ENCODE measurements around the gene TPSG1.

The TPSG1 gene

DNA sequence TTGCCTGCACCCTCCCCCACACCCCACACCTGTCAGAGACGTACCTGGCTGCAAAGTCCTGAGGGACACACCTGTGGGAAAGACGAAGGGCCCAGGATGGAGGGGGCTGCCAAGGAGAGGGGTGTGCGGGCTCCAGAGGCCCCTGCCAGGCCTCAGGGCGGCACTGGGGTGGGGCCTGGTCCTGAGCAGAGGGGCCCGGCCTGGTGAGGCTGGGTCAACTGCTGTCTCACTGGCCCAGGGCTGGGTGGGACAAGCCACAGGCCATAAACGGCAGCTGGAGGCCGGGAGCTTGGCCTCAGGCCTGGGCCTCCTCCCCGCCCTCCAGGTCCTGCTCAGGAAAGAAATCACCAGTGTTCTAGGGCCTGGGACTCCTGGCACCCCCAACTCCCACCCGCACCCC lies 510 bp downstream of the TPSG1 start:
- H3K27me3 ChIP-seq: peaks cover 0 to 3% of the 10 kb centered on the region in 2 donors
- peaks cover 14 to 27% (median 20%) of the 10 kb centered on the region in 3 donors for H3K36me3 ChIP-seq

DNA sequence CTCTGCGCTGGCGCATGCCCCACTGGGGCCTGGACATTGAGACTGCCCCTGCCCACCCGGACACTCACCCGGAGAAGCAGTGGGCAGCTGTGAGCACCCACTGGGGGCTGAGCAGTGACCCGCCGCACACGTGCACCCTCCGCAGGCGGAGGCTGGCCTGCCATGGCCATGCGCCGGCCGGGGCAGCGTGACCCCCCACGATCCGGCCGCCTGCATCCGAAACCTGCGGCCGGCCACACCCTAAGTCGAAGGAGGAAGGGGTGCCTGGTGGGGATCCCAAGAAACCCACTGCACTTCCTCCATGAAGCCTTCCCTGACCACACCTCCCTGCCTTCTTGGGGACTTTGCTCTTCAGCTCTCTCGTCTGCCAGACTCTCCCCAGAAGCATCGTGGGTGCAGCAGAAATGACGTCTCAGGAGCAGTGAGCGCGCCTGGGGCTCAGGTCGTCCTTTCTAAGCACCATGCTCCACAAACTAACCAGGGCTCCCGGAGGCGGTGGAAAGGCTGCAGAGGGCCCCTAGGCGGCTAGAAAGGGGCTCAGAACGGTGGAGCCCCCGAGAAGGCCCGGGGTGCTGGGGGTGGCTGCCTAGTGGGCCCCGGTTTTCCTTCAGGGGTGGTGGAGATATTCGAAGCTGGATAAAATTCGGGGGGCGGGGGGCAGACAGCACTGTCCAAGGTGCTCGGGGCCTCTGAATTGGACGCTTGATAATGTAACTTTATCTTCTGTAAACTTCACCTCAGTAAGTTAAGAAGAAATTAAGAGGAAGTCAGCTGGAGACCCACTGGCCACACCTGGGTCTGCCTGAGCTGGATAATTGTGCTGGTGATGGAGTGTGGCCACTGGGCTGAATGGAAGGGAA lies 1.5 kb downstream of the TPSG1 start:
- TF ChIP-seq, protein P1, sequence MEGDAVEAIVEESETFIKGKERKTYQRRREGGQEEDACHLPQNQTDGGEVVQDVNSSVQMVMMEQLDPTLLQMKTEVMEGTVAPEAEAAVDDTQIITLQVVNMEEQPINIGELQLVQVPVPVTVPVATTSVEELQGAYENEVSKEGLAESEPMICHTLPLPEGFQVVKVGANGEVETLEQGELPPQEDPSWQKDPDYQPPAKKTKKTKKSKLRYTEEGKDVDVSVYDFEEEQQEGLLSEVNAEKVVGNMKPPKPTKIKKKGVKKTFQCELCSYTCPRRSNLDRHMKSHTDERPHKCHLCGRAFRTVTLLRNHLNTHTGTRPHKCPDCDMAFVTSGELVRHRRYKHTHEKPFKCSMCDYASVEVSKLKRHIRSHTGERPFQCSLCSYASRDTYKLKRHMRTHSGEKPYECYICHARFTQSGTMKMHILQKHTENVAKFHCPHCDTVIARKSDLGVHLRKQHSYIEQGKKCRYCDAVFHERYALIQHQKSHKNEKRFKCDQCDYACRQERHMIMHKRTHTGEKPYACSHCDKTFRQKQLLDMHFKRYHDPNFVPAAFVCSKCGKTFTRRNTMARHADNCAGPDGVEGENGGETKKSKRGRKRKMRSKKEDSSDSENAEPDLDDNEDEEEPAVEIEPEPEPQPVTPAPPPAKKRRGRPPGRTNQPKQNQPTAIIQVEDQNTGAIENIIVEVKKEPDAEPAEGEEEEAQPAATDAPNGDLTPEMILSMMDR (IDR thresholded peaks at IDR 0.05): no peak
- intact Hi-C loops (cut with DNase I; ENCODE audit: low total_unique reads): no loop called here
- peaks cover 0 to 12% (median 5%) of the 10 kb centered on the region in 4 donors for H3K4me1 ChIP-seq
- H3K36me3 ChIP-seq: peaks cover 14 to 36% (median 29%) of the 10 kb centered on the region in 3 donors
- H3K9me3 ChIP-seq: no peaks in the 10 kb centered on the region
- no peak overlapping the region for H3K4me3 ChIP-seq
- H3K27ac ChIP-seq: no peak overlapping the region
- H3K27me3 ChIP-seq: peaks cover 0 to 3% of the 10 kb centered on the region in 2 donors
- DNase-seq: no peak

More for the DNA sequence above, 510 bp downstream of the TPSG1 start:
- Histone ChIP-seq H3K9me3 (no peaks in the 10 kb centered on the region), H3K4me1 (peaks cover 0 to 12% (median 5%) of the 10 kb centered on the region in 4 donors), H3K4me3 (no peak overlapping the region), H3K27ac (no peak overlapping the region)
- TF ChIP-seq, protein P1 (IDR thresholded peaks at IDR 0.05): no peak
- DNase-seq: no peak
- intact Hi-C loops (cut with DNase I; ENCODE audit: low total_unique reads): no loop called here

DNA sequence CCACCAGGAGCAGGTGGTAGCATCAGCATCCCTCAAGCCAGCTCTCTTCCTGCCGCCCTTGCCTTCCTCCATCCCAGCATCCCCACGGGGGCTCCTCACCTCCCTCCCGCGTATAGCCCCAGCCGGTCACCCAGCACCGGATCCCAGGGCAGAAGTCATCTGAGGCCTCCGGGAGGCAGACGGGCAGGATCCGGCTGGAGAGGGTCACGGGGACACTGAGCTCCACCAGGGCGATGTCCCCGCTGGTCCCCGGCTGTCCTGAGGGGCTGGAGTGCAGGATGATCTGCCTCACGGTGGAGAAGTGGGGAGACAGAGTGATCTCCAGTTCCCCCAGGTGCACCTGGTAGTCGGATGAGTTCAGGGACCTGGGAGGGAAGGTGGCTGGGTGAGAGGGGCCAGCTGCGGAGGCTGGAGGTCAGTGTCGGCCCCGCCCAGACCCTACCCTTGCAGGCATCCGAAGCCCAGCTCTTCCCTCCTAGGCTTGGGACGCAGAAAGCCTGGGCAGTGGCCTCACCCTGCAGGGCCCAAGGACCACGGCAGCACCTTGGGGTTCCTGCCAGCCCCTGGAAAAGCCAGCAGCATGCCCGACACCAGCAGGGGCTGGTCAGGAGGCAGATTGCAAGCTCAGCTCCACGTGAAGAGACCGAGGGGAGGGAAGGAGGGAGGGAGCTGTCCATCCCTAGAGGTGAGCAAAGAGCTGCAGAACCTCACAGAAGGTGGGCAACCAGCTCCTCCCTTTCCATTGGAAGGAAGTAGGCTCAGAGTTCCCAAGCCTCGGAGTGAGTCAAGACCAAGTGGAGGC lies 2.3 kb downstream of the TPSG1 start:
- H3K4me1 ChIP-seq: peaks cover 0 to 12% (median 5%) of the 10 kb centered on the region in 4 donors
- TF ChIP-seq, protein P1 (IDR thresholded peaks at IDR 0.05): no peak
- no peak overlapping the region for H3K27ac ChIP-seq
- no peaks in the 10 kb centered on the region for H3K9me3 ChIP-seq
- H3K36me3 ChIP-seq: peaks cover 21 to 45% (median 37%) of the 10 kb centered on the region in 3 donors
- H3K4me3 ChIP-seq: no peak overlapping the region
- peaks cover 0 to 3% of the 10 kb centered on the region in 2 donors for H3K27me3 ChIP-seq
- no peak for DNase-seq
- intact Hi-C loops (cut with DNase I; ENCODE audit: low total_unique reads): no loop called here

DNA sequence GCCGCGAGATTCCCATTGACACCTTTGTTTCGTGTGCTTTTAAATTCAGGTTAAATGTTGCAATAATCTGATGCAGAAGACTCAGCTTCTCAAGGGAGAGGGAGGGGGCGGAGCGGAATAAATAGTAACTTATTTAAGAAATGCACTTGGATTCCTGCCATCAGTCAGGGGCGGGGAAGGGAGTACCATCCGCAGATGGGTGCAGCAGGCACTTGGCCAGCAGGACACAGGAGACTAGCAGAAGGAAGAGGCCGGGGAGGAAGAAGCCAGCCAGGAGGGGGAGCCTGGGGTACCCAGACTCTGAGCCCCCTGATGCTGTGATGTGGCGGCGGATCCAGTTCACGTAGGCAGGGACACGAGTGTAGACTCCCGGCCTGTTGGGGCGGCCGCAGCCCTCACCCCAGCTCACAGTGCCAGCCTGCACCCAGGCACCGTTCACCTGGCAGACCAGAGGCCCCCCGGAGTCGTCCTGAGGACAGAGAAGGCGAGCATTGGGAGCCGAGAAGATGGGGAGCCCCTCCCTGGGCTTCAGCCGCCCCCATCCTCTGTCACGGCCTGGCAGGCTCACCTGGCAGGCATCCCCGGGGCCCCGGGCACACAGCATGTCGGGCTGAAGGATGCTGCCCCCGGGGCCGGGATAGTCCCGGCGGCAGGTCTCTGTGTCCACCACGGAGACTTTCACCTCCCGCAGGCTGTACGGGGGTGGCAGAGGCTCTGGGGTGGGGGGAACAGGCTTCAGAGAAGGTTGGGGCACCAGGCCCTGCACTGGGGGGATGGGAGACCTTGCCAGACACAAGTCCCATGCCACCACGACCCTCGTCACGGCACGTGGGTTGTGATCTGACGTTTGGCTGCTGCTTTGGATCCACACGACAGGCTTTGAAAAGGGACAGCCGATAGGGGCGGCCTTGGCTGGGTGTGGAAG lies 3.2 kb downstream of the TPSG1 start:
- no peak for DNase-seq
- Histone ChIP-seq H3K27ac (no peak overlapping the region), H3K36me3 (peaks cover 29 to 53% (median 45%) of the 10 kb centered on the region in 3 donors), H3K27me3 (peaks cover 0 to 3% of the 10 kb centered on the region in 2 donors), H3K4me3 (no peak overlapping the region), H3K4me1 (peaks cover 0 to 12% (median 5%) of the 10 kb centered on the region in 4 donors), H3K9me3 (no peaks in the 10 kb centered on the region)
- intact Hi-C loops (cut with DNase I; ENCODE audit: low total_unique reads): no loop called here
- TF ChIP-seq, protein P1 (IDR thresholded peaks at IDR 0.05): no peak

All from tibial artery (tissue), 4 donors.